H1 (cell line): ENCODE data around the gene AHR. TPM values are rescaled to one million over a fixed set of nuclear protein-coding genes. Genes with fewer than 3 reads are reported as not detected.

Source experiments
- YY1 ChIP-seq: IDR thresholded peaks from 2 replicates; pipeline ENCODE4 v1.6.1; 2011; ENCODE audit warnings: low read depth, mild to moderate bottlenecking, low read length
- polyA plus RNA-seq, 7 experiments: library from polyadenylated mRNA; depleted of rRNA in 3 of 7; stranded (reverse) in 5 of 7; unstranded in 2 of 7; fragments of >200 nt in 5 of 7; fragments of 200-250 nt in 2 of 7; gene quantifications; 1 replicate in 5 of 7; 2 replicates in 1 of 7; 4 replicates in 1 of 7; pipeline versions ENCODE4 v1.2.1 to v1.2.3, GENCODE V29; 2011 to 2013; ENCODE audit warnings: missing spikeins in 2 of 7, mixed read lengths in 2 of 7
- total RNA-seq: library from RNA; stranded (reverse); fragmentation: NEBNext Ultra II Directional; extraction: Animal tissue kit (Norgen Biotek cat#: 25700); gene quantifications from 2 replicates; pipeline ENCODE4 v1.2.1, GENCODE V29; 2021
- TF ChIP-seq, protein P1 (sequence below): fragments of 300-600 bp; sonication (generic); IDR thresholded peaks from 2 replicates; pipeline ENCODE4 v1.7.1; 2012; ENCODE audit warnings: low read length, moderate library complexity, mild to moderate bottlenecking, inconsistent platforms; ENCODE audit not compliant: insufficient replicate concordance

AHR gene
- total and polyA plus RNA-seq, 2 of the 8 experiments (the other 6 are each of a cell fraction or from before 2014, with no cell fraction given), result 1.4 to 9.7 TPM

DNA sequence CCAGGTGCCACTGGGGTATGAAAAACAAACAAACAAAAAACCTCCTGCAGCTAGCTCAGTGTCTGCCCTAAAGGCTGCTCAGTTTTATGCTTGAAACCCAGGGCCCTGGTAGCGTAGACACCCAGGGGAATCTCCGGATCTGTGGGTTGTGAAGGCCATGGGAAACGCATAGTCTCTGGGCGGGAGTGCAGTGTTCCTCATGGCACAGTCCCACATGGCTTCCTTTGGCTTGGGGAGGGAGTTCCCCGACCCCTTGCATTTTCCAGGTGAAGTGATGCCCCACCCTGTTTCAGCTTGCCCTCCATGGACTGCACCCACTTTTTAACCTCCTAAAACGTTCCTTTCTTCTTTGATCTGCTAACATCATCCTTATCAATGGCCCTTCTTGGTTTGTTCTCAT, 56.0 kb downstream of the AHR start (continued):
- TF ChIP-seq, protein P1, sequence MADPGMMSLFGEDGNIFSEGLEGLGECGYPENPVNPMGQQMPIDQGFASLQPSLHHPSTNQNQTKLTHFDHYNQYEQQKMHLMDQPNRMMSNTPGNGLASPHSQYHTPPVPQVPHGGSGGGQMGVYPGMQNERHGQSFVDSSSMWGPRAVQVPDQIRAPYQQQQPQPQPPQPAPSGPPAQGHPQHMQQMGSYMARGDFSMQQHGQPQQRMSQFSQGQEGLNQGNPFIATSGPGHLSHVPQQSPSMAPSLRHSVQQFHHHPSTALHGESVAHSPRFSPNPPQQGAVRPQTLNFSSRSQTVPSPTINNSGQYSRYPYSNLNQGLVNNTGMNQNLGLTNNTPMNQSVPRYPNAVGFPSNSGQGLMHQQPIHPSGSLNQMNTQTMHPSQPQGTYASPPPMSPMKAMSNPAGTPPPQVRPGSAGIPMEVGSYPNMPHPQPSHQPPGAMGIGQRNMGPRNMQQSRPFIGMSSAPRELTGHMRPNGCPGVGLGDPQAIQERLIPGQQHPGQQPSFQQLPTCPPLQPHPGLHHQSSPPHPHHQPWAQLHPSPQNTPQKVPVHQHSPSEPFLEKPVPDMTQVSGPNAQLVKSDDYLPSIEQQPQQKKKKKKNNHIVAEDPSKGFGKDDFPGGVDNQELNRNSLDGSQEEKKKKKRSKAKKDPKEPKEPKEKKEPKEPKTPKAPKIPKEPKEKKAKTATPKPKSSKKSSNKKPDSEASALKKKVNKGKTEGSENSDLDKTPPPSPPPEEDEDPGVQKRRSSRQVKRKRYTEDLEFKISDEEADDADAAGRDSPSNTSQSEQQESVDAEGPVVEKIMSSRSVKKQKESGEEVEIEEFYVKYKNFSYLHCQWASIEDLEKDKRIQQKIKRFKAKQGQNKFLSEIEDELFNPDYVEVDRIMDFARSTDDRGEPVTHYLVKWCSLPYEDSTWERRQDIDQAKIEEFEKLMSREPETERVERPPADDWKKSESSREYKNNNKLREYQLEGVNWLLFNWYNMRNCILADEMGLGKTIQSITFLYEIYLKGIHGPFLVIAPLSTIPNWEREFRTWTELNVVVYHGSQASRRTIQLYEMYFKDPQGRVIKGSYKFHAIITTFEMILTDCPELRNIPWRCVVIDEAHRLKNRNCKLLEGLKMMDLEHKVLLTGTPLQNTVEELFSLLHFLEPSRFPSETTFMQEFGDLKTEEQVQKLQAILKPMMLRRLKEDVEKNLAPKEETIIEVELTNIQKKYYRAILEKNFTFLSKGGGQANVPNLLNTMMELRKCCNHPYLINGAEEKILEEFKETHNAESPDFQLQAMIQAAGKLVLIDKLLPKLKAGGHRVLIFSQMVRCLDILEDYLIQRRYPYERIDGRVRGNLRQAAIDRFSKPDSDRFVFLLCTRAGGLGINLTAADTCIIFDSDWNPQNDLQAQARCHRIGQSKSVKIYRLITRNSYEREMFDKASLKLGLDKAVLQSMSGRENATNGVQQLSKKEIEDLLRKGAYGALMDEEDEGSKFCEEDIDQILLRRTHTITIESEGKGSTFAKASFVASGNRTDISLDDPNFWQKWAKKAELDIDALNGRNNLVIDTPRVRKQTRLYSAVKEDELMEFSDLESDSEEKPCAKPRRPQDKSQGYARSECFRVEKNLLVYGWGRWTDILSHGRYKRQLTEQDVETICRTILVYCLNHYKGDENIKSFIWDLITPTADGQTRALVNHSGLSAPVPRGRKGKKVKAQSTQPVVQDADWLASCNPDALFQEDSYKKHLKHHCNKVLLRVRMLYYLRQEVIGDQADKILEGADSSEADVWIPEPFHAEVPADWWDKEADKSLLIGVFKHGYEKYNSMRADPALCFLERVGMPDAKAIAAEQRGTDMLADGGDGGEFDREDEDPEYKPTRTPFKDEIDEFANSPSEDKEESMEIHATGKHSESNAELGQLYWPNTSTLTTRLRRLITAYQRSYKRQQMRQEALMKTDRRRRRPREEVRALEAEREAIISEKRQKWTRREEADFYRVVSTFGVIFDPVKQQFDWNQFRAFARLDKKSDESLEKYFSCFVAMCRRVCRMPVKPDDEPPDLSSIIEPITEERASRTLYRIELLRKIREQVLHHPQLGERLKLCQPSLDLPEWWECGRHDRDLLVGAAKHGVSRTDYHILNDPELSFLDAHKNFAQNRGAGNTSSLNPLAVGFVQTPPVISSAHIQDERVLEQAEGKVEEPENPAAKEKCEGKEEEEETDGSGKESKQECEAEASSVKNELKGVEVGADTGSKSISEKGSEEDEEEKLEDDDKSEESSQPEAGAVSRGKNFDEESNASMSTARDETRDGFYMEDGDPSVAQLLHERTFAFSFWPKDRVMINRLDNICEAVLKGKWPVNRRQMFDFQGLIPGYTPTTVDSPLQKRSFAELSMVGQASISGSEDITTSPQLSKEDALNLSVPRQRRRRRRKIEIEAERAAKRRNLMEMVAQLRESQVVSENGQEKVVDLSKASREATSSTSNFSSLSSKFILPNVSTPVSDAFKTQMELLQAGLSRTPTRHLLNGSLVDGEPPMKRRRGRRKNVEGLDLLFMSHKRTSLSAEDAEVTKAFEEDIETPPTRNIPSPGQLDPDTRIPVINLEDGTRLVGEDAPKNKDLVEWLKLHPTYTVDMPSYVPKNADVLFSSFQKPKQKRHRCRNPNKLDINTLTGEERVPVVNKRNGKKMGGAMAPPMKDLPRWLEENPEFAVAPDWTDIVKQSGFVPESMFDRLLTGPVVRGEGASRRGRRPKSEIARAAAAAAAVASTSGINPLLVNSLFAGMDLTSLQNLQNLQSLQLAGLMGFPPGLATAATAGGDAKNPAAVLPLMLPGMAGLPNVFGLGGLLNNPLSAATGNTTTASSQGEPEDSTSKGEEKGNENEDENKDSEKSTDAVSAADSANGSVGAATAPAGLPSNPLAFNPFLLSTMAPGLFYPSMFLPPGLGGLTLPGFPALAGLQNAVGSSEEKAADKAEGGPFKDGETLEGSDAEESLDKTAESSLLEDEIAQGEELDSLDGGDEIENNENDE, result no peak
- TF ChIP-seq YY1, result no peak
